GM19193 (cell line): ENCODE data around the gene PAQR6.

ENCODE experiments used
- POLR2A ChIP-seq: IDR thresholded peaks from 4 replicates; pipeline ENCODE4 v1.6.1; 2011; ENCODE audit not compliant: insufficient read depth, insufficient read length; ENCODE audit errors: extremely low read depth

PAQR6 gene

DNA sequence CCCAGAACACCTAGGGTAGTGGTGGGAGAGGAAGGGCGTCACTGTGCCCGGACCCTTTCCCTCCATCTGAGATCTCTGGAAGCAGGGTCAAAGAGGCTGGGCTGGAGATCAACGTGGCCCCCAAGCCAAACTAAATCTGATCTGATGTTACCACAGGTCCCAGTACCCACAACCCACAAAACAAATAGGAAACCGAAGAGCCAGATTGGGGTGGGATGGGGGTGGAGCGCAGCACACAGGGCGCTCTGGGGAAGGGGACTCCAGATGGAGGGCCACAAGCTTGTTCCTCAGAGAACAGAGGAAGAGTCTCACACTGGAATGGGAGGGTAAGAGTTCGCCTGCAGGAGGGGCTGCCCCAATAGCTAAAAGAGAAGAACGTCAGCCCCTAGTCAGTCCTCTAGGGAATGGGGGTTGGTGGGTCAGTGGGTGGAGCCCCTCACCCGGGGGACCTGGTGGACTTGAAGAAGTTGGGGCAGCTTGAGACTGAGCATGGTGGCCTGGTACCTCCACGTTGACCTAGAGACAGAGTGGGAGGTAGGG lies 1.5 kb downstream of the PAQR6 start:
- TF ChIP-seq POLR2A: no peak

- peak; percentile 23 for TF ChIP-seq POLR2A
These were observed 2.2 kb downstream of the PAQR6 start for GRCh38 chr1:156245451-156246232.

- no peak for TF ChIP-seq POLR2A
These were observed 3.1 kb downstream of the PAQR6 start for GRCh38 chr1:156244712-156245111.

- TF ChIP-seq POLR2A: no peak
These were observed 3.7 kb downstream of the PAQR6 start for GRCh38 chr1:156244126-156244525.

- no peak for TF ChIP-seq POLR2A
These were observed 5.1 kb downstream of the PAQR6 start for GRCh38 chr1:156242738-156243137.

GRCh38 chr1:156241926-156242325 lies 5.9 kb downstream of the PAQR6 start, which contains the start of gene BGLAP:
BGLAP (plus strand) TSS chr1:156242184; CDS start chr1:156242232, 48 bp downstream.
- no peak for TF ChIP-seq POLR2A

DNA sequence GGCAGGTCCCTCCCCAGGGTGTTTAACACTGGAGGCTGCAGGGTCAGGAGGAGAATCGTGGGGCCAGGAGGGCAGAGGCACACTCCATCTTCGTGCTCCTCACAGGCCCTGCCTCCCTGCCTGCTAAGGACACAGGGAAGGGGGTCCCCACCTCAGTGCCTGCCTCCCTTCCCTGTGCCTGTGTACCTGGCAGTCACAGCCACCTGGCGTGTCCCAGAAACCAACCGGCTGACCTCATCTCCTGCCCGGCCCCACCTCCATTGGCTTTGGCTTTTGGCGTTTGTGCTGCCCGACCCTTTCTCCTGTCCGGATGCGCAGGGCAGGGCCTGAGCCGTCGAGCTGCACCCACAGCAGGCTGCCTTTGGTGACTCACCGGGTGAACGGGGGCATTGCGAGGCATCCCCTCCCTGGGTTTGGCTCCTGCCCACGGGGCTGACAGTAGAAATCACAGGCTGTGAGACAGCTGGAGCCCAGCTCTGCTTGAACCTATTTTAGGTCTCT lies 6.5 kb downstream of the PAQR6 start:
- no peak for TF ChIP-seq POLR2A

DNA sequence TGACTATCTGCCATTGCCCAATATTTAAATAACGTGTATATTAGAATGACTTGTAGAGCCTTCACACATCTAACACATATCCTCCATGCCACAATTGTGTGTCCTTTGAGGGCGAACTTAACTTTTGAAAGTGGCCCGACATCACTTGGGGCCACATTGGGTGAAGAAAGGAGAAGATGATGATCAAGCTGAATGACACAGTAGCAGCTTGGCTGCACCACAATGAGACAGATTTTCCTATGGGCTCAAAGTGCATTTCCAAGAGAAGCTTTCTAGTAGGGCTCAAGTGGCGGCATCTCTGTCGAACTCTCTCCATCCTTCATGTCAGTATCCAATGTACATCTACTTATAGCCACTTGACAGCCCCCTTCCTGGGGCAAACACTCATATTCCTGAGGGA lies 9.6 kb downstream of the PAQR6 start:
- no peak for TF ChIP-seq POLR2A

DNA sequence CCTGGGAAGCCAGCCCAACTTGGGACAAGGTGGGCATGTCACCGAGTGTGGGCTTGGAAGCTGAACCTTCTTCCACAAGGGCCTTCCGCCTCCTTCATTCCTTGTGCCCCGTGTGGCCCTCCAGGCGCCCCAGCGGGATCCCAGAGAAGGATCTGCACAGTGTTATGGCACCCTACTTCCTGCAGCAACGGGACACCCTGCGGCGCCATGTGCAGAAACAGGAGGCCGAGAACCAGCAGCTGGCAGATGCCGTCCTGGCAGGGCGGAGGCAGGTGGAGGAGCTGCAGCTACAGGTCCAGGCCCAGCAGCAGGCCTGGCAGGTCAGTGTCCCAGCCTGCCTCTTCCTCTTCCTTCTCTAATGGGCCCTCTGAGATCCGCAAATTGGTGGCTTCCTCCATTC lies 11.7 kb downstream of the PAQR6 start:
- TF ChIP-seq POLR2A: no peak

DNA sequence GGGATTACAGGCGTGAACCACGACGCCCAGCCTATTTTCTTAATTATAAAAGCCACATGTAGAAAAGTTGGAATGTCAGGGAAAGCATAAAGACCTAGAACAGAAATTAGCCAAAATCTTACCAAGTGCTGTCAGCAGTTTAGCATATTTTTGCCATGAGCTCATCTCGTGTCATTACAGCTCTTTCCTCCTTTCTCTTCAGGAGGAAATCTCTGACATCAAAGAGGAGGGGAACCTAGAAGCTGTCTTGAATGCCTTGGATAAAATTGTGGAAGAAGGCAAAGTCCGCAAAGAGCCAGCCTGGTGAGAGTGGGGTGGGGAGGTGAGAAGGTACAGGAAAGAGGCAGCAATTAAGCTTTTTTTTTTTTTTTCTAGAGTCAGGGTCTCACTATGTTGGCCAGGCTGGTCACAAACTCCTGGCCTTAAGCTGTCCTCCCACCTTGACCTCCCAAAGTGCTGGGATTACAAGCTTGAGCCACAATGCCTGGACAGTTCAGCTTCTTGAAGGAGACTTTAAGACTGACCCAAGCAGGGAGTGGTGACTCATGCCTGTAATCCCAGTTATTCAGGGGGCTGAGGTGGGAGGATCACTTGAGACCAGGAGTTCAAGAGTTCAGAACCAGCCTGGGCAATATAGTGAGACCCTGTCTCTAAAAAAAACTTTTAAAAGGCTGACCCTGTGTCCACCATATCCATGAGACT lies 14.3 kb downstream of the PAQR6 start:
- TF ChIP-seq POLR2A: no peak

DNA sequence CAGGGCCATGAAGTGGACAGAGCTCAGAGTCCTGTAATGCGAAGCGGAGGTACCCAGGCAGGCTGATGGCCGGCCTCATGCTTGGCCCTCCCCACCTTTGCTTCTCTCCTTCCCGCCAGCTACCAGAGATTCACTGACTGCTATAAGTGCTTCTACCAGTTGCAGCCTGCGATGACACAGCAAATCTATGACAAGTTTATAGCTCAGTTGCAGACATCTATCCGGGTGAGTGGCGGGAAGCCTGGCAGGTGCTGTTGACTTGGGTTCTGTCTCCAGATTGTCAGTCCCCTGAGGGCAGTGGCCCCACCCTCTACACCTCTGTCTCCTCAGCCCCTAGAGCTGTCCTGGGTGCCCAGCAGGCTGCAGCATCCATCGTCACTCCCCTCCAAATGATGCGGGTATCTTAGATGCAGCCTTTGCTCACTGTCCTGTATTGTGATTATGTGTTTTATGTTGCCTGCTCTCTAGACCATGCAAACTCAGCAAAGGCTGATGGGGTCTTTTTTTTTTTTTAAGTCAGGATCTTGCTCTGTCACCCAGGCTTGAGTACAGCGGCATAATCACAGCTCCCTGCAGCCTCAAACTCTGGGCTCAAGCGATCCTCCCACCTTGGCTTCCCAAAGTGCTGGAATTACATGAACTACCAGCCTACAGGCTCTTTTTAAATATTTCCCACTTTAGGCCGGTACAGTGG lies 15.5 kb downstream of the PAQR6 start:
- no peak for TF ChIP-seq POLR2A

DNA sequence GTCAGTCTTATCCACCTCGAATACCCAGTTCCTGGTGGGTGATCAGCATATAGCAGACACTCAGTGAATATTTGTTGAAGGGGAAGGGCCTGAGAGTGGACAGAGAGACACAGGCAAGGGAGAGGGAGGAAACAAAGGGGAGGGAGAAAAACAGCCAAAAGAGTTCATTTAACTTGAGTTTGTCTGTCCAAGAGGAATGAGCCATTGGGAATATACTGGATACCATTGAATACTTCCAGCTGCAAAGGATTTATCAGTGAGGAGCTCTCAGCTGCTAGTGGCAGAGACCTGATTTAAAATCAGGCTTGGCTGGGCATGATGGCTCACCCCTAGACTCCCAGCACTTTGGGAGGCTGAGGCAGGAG lies 17.4 kb downstream of the PAQR6 start:
- no peak for TF ChIP-seq POLR2A

GRCh38 chr1:156229809-156230472 lies 17.9 kb downstream of the PAQR6 start:
- no peak for TF ChIP-seq POLR2A

DNA sequence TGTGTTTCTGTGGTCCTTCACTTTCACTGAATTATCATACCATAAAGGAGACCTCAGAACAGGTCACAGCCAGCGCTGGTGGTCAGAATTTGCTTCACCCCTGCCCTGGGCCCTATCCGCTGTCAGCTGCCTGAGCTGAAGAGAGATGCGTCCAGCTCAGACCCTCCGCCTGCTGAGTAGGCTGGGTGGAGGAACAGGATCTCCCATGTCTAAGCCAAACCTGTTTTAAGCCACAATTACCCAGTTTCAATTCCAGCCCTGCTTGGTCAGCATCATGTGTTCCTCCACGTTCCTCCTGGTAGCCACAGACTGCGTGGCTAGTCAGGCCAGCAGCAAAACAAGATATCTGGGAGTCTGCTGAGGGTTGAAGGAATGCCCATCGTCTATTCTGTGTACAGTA lies 19.4 kb downstream of the PAQR6 start:
- no peak for TF ChIP-seq POLR2A

DNA sequence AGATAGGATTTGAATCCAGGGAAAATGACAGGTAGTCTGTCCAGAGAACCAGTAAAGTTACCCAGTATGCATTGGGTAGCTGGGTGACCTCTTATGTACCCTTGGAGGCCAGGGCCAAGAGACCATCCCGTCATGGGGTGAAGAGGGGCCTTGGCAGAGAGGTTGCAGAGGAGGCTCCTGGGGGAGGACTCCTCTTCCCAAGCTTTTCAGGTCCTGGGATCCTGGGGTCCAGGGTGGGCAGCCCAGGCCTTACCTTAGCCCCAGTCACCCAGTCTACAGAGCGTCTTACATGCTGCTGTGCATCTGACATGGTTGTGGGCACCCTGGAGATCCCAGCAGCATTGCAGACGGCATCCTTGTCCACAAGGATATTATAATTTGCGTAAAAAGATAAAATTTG lies 21.1 kb downstream of the PAQR6 start:
- TF ChIP-seq POLR2A: no peak
